GM19238 (cell line): ENCODE data around the gene ARID5A.
A peak's percentile ranks its signal among the peaks of the same experiment; 100 is the strongest.
"Not testable (repeated sequence)": the region's sequence is repeated elsewhere in the genome, so short reads cannot be mapped to it uniquely, and the experiment has no call there.

Experiments
- DNase-seq: peaks from one replicate; pipeline ENCODE4 v3.0.0; 2011; ENCODE audit warnings: low spot score; ENCODE audit not compliant: insufficient read length

Gene ARID5A, protein sequence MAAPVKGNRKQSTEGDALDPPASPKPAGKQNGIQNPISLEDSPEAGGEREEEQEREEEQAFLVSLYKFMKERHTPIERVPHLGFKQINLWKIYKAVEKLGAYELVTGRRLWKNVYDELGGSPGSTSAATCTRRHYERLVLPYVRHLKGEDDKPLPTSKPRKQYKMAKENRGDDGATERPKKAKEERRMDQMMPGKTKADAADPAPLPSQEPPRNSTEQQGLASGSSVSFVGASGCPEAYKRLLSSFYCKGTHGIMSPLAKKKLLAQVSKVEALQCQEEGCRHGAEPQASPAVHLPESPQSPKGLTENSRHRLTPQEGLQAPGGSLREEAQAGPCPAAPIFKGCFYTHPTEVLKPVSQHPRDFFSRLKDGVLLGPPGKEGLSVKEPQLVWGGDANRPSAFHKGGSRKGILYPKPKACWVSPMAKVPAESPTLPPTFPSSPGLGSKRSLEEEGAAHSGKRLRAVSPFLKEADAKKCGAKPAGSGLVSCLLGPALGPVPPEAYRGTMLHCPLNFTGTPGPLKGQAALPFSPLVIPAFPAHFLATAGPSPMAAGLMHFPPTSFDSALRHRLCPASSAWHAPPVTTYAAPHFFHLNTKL

DNA sequence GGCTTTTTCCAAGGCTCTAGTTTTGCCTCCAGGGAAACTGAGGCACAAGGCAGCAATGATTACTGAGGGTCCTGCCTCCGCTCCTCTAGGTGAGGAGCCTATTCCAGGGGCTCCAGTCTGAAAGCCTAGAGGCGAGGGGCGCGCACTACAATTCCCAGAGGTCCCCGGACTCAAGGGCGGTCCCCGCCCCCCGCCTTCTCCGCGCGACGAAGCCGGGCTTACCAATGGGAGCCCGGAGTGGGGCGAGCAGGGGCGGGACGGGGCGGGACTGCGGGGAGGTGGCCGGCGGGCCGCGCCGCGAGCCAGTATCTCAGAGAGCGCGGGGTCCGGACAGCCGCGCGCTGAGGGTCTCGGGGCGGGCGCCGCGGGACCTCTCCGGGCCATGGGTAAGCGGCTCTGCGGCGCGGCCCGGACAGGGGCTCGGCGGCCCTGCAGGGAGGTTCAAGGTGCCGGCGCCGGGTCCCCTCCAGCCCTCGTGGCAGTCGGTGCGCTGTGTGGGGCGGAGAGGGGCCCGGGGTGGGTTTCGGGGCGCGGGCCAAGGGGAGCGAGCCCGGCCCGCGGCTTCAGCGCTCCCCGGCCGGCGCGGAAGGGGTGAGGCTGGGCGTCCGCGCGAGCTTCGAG is at the start of gene ARID5A:
ARID5A (plus strand) TSS at position 308 of the 621 bp plus-strand sequence; CDS start at position 383, 75 bp downstream.
- peak; percentile 89 for DNase-seq

DNA sequence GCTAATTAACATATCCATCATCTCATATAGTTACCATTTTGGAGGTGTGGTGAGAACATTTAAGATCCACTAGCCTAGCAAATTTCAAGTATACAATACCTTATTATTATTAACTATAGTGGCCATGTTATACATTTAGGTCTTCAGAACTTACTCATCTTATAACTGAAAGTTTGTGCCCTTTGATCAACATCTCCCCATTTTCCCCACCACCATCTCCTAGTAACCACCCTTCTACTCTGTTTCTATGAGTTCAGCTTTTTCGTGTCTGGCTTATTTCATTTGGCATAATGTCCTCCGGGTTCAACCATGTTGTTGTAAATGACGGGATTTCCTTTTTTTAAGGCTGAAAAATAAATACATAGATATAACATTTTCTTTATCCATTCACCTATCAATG is 47.3 kb upstream of the ARID5A start:
- no peak for DNase-seq

DNA sequence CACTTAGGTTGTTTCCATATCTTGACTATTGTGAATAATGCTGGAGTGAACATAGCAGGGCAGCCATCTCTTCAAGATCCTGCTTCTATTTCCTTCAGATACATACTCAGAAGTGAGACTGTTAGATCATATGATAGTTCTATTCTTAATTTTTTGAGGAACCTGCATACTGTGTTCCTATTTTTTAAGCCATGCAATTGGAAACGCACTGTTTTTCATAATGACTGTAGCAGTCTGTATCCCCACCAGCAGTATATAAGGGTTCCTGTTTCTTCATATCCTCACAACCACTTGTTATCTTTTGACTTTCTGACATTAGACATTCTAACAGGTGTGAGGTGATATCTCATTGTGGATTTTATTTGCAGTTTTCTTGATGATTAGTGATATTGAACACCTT is 46.9 kb upstream of the ARID5A start:
- DNase-seq: no peak

DNA sequence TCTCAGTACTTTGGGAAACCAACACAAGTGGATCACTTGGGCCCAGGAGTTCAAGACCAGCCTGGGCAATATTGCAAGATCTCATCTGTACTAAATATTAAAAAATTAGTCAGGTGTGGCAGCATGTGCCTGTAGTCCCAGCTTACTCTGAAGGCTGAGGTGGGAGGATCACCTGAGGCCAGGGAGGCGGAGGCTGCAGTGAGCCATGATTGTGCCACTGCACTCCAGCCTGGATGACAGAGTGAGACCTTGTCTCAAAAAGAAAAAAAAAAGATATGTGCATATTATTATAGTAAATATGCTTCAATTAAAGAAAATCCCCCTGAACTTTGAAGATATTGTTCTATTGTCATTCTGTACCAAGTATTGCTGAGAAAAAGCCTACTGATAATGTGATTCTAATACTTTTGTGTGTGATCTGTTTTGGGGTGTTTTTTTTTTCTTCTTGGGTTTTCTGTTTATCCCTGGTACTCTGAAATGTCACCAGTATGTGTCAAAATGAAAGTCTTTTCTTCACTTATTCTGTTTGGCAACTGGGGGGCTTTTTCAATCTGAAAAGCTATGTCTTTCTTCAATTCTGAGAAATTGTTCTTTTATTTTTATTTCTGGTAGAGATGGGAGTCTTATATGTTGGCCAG is 44.6 kb upstream of the ARID5A start:
- no peak for DNase-seq

DNA sequence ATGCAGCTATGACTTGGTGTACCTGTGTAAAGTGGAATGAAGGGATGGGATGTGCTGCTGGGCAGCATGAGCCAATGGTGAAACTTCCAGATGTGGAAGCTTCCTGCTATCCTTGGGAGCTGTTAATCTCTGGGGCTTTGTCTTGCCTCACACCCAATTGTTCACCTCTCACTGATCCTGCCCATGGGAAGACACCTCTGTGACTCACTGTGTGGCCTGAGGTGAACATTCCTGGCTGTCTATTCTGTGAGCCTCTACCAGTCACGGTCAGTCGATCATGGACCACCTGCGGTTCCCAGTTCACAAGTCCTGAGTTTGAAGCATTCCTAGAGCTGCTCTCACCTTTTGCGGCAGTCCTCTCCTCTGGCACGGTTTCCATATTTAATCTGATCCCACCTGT is 43.5 kb upstream of the ARID5A start:
- DNase-seq: no peak

DNA sequence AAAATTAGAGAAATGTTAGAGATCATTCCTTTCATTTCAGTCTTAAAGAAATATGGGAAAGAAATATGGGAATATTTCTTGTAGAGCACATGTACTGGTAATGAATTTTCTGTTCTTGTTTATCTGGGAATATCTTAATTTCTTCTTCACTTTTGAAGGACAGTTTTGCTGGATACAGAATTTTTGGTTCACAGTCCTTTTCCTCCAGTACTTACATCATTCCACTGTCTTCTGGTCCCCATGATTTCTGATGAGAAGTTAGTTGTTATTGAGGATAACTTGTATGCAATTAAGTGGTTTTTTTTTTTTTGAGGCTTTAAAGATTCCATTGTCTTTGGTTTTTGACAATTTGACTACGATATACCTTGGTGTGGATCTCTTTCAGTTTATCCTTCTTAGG is 42.4 kb upstream of the ARID5A start:
- no peak for DNase-seq

DNA sequence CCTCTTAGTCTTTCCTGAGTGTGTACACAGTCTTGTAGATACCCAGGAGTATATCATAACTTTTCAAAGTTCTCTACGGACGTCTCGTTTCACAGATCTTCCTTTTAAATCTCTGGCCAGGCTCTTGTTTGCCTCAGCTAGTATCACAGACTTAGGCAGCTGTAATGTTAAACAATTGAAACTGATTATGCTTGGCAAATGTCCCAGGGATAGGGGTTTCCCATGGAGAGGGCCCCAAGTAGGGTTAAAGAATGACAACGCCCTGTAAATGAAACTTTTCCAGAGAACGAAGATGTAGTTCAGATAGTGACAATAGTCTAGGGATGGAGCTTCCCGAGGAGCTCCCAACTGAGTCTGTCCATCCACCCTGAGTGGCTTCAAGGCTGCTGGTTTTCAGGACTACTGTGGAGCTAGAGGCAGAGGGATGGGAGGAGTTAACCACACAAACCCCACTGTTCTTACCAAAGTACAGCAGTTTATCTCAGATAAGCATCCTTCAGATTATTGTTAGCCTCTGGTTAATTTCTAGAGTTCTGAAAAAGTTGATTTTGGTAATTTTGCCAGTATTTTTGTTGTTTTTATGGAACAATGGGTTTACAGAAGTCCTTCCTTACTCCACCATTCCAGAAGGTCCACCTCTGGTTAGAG is 40.4 kb upstream of the ARID5A start:
- no peak for DNase-seq

DNA sequence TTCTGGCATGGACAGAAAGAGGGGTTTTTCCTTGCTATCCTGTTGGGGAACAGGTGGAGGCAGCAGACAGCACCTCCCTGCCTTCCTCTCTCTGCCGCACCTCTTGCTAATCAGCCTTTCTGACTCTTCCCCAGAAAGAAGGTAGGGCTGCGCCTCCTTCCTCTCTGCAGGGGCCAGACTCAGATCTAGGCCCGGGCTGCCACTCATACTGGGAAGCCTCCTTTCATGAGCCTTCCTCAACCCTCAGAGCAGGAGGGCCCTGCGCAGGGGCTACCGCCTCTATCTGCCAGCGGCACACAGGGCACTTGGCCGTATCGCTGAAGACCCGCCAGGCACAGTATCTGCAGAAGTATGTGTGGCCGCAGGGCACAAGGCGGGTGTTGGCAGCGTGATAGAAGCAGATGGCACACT is 38.5 kb upstream of the ARID5A start:
- no peak for DNase-seq

DNA sequence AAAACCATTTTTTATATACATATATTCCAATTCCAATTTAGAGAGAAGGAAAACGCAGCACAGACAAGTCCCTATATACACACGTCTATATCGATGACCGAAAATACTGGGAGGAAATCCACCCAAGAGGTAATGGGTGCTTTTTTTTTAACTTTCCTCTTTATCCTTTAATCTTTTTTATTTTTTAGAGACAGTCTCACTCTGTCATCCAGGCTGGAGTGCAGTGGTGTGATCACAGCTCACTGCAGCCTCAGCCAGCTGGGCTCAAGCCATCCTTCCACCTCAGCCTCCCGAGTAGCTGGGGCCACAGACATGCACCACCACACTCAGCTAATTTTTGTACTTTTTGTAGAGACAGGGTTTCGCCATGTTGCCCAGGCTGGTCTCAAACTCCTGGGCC is 37.9 kb upstream of the ARID5A start:
- not testable (repeated sequence) for DNase-seq

DNA sequence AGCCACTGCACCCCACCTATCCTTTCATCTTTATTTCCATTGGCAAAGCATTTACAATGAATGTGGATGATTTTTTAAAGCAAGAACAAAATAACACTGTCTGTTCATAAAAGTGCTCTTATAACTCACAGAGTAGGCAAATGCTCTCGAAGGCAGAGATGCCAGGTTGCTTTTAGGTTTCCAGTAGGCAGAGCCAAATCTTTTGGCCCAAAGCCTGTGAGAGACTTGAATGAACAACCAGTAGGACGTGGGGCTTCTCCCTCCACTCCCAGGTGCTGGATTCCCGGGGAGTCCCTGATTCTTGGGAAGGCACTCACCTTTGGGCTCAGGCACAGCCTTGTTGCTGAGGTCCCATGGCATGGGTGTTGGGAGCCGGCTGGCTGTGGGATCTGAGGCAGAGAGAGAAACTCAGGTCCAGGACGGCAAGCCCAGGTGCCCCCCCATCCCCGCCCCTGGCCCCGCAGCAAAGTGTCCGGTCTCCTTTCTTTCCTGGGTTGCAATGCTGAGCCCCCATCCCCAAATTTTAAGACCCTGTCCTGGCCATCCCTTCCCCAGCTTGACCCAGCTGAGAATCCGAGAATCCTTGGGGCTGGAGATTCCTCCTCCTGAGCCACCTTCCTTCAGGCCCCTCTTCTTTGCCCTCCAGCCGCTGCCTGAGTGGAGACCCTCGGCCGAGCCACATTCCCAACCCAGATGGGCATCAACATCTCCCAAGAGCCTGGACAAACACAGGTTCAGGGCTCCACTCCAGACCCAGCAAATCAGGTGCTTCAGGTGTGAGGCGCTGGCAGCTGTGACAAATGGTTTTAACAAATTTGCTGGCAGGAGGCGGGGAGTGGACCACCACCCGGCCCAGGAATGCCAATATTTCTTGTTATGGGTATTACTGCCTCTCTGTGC is 37.2 kb upstream of the ARID5A start:
- DNase-seq: no peak

DNA sequence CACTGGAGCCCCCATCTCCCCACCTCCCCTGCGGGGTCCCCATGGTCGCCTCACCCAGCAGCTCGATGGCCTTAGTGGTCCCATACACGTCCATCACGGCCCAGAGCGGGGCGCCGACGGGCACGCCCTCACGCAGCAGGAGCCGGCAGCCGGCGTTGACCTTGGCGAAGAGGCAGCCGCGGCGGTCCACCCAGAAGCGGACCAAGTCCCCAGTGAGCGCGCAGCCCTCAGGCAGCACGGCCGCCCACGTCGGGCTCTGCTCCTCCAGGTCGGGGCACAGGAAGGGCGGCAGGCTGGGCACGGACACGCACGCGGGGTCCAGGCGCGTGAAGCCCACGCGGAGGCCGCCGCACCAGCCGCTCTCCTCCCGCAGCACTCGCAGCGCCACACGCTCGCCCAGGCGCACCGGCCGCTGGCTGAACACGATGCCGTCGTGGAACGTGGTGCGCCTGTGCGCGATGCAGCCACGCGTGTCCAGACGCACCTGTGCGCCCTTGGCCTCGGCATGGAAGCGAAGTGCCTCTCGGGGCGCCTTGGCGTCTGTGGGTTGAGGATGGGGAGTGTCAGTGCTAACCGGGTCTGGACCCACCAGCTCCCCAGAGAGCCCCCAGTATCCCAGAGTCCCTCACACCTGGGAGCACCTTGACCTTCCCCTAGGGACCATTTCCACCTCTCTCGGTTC is 36.0 kb upstream of the ARID5A start:
- no peak for DNase-seq

DNA sequence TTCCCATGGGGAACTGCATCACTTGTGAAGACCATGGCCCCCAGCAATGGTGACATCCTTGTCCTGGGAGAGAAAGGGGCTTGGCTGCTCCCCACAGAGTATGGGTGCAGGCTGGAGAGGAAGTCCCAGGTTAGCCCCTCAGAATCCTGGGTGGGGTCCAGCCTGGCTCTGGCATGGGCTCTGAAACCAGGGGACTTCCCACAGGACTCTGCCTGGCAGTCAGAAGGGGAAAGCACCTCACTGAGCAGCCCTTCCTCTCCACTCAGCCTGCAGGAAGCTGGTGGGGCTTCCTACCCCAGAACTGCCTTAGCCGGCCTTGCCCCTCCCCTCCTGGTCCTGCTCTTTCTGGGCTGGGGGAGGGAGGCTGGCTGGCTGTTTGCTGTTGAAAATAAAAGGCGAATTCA is 35.1 kb upstream of the ARID5A start:
- DNase-seq: peak; percentile 52

DNA sequence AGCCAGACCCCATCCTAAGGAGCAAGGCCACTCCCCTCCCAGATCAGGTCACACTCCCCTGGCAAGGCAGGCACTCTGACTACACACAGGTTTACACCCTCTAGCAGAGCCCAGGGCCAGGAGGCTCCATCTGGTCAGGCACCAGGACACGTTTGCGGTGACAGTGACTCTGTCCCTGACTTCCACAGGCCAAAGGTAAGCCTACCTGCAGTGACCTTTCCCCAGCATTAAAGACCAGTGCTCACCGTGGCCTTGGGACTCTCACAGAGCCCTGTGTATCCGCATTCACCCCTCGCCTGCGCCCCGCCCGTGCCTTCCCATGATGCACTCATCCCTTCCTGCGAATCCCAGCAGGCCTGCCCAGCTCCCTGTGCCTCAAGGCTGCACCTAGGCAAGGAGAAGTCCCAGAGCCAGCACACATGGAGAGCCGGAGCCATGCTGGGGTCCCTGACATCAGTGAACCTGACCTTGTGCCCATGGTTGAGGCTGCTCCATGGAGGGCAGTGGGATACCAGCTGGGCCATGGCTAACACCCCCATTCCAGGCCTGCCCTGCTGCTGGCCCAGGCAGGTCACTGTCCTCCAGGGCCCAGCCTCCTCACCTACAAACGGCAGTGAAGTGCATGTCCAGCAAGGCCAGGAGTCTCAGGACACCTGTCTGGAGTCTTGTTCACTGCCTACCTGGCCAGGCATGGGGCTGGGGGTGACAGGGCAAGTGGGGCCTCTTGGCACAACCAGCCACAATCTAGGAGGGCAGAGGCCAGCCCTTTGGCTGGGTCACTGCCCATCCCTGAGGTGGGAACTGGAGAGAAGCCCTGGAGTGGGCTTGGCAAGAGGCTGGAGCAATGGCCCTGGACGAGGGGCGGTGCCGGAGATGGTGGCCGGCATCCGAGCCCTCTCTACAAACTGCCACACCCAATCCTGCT is 34.4 kb upstream of the ARID5A start:
- DNase-seq: no peak

DNA sequence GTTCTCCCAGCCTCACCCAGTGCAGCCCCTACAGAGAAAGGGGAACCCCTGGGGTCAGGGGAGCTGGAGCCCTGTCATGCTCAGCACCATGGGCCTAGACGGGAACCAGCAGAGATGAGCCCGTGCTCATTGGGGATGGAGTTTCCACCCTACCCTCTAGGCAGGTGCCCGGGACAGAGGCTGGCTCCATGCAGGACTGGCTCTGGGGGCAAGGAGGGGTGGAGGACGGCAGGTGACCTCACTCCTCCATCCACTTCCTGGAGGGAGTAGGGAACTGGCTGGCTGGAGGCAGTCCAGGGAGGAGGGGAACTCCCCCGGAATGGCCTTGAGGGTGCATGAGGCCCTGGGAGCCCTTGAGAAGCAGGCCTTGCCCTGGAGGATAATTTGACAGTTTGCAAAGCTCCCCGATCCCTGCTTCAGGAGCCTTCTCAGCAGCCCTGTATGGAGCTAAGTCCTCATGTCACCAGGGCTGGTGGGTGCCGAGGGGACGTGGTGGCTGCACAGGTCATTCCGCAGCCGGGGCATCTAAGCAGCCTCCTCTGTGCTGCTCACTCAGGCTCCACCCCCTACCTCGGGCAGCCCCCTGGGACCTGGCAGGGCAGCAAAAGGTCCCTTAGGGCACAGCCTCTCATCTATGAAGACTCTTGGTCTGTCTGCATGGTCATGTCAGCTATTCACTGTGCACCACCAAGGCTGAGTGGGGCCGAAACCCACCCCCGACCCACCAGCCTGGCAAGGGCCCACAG is 33.5 kb upstream of the ARID5A start:
- no peak for DNase-seq

DNA sequence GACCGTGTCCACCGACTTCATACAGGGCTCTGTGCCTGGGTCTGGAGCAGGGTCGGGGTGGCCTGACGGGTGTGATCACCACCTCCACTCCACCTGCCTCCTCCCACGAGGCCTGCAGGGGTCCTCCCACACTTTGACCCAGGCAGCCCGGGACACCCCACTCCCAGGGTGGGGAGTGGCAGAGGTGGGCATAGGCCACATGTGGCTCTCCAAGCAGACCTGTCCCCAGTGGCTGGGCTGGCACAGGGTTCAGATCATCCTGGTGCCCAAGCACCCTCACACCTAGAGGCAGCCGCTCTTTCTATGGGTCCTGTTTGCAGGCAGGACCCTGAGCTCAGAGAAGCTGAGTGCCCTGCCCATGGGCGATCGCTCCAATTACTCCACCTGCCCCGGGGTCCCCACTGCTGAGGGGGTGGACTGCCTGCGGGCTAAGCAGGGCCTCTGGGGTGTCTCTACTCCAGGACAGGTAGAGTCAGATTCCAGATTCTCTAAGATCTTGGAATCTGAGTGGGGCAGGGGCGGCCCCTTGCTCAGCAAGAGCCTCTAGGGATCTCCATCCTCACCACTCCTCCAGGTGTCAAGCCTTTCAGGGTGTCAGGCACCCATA is 32.8 kb upstream of the ARID5A start:
- DNase-seq: no peak

DNA sequence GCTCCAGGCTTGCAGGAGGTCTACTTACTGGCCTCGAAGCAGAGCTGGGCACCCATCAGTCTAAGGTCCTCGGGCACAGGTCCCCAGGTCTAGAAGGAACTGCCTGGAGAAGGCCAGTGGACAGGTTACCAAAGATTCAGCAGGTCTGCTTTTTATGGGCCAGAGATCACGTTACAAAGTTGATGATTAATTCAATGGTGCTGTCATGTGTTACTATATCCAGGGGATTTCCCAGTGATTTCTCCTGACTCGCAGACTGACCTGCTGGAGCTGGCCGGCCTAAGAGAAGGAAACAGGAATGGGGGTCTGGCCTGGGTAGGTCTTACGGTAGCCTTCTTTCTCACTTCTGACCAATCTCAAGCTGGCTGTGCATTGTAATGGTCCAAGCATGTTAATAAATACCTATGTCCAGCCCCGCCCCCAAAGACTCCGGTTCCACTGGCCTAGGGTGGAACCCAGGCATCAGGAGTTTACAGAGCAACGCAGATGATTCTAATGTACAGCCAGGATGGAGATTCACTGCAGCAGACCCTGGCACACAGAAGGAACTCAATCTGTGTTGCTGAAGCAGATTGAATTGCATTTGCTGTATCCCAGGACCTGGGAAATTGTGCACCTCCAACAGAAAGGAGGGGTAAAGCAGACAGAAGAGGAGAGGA is 31.2 kb upstream of the ARID5A start, which contains the start of gene NEURL3:
NEURL3 (minus strand) TSS at position 127 of the 659 bp plus-strand sequence; CDS start at position 56, 71 bp downstream.
- DNase-seq: no peak
